ENCODE data around the gene SYTL3. TPM values are rescaled to one million over a fixed set of nuclear protein-coding genes. Genes with fewer than 3 reads are reported as not detected.

Gene SYTL3
- total and polyA plus RNA-seq, 3 donors from 2014 or later, result 7.0 to 11.0 (median 10.2) TPM

DNA sequence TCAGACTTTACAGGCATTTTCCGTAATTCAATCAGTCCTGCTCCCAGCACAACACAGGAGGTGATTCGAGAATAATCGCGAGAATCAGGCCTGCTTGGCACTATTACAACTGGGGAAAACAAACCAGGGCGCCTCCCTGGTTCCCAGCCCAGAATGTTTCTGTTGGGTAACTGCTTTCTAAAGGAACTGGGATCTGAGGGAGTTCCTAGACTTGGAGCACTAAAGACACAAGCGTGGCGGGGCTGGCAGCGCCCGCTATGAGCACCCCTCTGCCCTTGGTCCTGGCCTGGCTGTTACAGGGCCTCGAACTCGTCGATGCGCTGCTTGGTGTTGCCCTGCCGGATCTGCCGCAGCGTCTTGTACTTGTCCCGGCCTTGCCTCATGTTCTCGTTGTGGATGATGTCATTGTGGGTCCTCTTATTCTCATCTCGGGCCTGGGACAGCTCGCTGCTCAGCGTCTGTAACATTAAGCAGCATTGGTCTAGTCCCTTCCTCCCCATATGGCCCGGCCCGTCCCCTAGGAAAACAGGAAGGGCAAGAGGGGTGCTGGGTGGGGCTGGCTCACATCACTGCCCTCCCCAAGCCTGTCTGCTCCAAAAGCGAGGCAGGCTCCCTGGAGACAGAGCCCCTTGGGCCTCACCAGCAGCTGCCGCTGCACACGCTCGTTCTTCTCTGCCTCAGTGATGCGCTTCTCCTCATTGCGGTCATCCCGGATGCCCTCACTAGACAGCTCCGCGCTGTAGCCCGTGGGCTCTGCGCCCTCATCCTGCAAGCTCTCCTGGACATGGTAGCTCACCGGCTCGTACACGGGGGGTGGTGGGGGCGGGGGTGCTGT, 117.0 kb downstream of the SYTL3 start:
- Histone ChIP-seq H3K27ac (peak overlapping the region; percentile 28 to 41), H3K27me3 (no peaks in the 10 kb centered on the region), H3K4me3 (no peak overlapping the region), H3K9me3 (no peaks in the 10 kb centered on the region), H3K4me1 (peaks cover 20% of the 10 kb centered on the region), H3K36me3 (ENCODE audit: low read depth, missing control alignments) (no peaks in the 10 kb centered on the region)
- no peak for DNase-seq
- intact Hi-C loops (cut with DNase I; ENCODE audit: low total_unique reads), result no loop called here
- WGBS, 2 donors, result 83 to 87% methylated on average over 34 to 38 of the region's 38 CpGs
- no peak for TF ChIP-seq POLR2A (IDR thresholded peaks at IDR 0.05)
- TF ChIP-seq, protein P1, sequence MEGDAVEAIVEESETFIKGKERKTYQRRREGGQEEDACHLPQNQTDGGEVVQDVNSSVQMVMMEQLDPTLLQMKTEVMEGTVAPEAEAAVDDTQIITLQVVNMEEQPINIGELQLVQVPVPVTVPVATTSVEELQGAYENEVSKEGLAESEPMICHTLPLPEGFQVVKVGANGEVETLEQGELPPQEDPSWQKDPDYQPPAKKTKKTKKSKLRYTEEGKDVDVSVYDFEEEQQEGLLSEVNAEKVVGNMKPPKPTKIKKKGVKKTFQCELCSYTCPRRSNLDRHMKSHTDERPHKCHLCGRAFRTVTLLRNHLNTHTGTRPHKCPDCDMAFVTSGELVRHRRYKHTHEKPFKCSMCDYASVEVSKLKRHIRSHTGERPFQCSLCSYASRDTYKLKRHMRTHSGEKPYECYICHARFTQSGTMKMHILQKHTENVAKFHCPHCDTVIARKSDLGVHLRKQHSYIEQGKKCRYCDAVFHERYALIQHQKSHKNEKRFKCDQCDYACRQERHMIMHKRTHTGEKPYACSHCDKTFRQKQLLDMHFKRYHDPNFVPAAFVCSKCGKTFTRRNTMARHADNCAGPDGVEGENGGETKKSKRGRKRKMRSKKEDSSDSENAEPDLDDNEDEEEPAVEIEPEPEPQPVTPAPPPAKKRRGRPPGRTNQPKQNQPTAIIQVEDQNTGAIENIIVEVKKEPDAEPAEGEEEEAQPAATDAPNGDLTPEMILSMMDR (IDR thresholded peaks at IDR 0.05), result no peak

GRCh38 chr6:158767709-158768108, 117.9 kb downstream of the SYTL3 start:
- no peak for DNase-seq
- Histone ChIP-seq H3K27ac (no peak overlapping the region), H3K9me3 (no peaks in the 10 kb centered on the region), H3K27me3 (no peaks in the 10 kb centered on the region), H3K36me3 (ENCODE audit: low read depth, missing control alignments) (no peaks in the 10 kb centered on the region), H3K4me3 (no peak overlapping the region), H3K4me1 (peaks cover 20% of the 10 kb centered on the region)
- TF ChIP-seq, protein P1 (IDR thresholded peaks at IDR 0.05), result no peak
- no peak for TF ChIP-seq POLR2A (IDR thresholded peaks at IDR 0.05)
- 81 to 91% methylated on average over 6 of the region's 6 CpGs for WGBS, 2 donors
- intact Hi-C loops (cut with DNase I; ENCODE audit: low total_unique reads), result no loop called here

DNA sequence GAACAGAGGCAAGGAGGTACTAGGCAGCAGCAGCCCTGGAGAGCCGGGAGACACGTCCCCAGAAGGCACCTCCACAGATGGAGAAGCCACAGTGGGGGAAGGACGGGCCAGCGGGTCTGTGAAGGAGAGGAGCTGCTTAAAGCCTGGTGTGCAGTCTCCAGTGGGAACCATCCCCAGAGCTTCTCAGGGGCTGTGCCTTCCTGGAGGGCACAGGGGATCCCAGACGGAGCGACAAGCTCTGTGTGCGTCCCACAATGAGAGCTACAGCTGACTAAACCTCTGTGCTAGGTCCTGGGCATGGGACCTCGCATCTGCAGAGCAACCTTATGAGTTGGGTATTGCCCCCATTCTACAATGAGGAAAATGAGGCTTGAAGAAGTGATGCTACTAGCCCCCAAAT, 118.6 kb downstream of the SYTL3 start:
- no peak for DNase-seq
- intact Hi-C loops (cut with DNase I; ENCODE audit: low total_unique reads), result no loop called here
- WGBS, 2 donors, result 81 to 86% methylated on average over 8 of the region's 8 CpGs
- Histone ChIP-seq H3K27me3 (no peaks in the 10 kb centered on the region), H3K9me3 (no peaks in the 10 kb centered on the region), H3K4me1 (peaks cover 20% of the 10 kb centered on the region), H3K27ac (no peak overlapping the region), H3K4me3 (no peak overlapping the region), H3K36me3 (ENCODE audit: low read depth, missing control alignments) (no peaks in the 10 kb centered on the region)
- TF ChIP-seq POLR2A (IDR thresholded peaks at IDR 0.05), result no peak
- TF ChIP-seq, protein P1 (IDR thresholded peaks at IDR 0.05), result no peak

DNA sequence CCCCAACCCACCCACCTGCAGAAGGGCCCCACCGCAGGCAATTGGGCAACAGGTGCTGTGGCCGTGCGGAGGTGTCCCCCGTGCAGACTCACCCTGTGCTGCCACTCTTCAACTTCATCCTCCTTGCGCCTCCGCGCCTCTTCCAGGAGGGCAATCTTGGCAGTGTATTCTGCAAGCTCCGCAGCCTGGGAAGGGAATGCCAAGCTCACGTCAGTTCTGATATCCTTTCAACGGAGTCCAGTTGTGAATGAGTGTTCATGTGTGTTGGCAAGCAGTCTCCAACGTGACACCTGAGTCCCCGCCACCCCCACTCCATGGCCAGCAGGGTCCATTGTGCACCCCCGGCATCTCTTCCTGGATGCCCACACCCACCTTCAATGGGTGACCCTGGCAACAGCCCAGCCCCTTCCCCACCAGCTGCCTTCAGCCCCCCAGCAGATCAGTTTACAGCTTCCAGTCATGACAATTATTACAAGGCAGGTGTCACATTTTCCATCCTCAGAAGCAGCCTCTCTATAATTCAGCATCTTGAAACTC, 119.4 kb downstream of the SYTL3 start:
- no peak for DNase-seq
- H3K27me3 ChIP-seq, result no peaks in the 10 kb centered on the region
- no peak overlapping the region for H3K4me3 ChIP-seq
- no peaks in the 10 kb centered on the region for H3K9me3 ChIP-seq
- H3K4me1 ChIP-seq, result peaks cover 15% of the 10 kb centered on the region
- 87 to 90% methylated on average over 13 of the region's 13 CpGs for WGBS, 2 donors
- intact Hi-C loops (cut with DNase I; ENCODE audit: low total_unique reads), result no loop called here
- H3K36me3 ChIP-seq (ENCODE audit: low read depth, missing control alignments), result no peaks in the 10 kb centered on the region
- H3K27ac ChIP-seq, result peak overlapping the region in 1 of 2 donors; percentile 51
- TF ChIP-seq, protein P1 (IDR thresholded peaks at IDR 0.05), result no peak
- TF ChIP-seq POLR2A (IDR thresholded peaks at IDR 0.05), result no peak
